Stimulated activated CD8-positive, alpha-beta memory T cell treated with anti-CD3 and anti-CD28 coated beads, Interleukin-4, amount 100 ng/mL, for 1 hour (primary cell): ENCODE results near the gene SLC16A12.
"Not testable (repeated sequence)": the region's sequence is repeated elsewhere in the genome, so short reads cannot be mapped to it uniquely, and the experiment has no call there.

ENCODE experiments used
- DNase-seq, 2 donors: peaks; one replicate each; pipeline ENCODE4 v3.0.0-alpha.2; 2020; ENCODE audit warnings: low read depth in 2 of 2, low spot score in 1 of 2

SLC16A12 gene

GRCh38 chr10:89426230-89426868, 109.0 kb downstream of the SLC16A12 start:
- DNase-seq = no peak

- DNase-seq = no peak
These were observed 110.4 kb downstream of the SLC16A12 start for GRCh38 chr10:89425000-89425399.

- no peak for DNase-seq
These were observed 114.3 kb downstream of the SLC16A12 start for GRCh38 chr10:89421018-89421476.

- DNase-seq = no peak
These were observed 115.8 kb downstream of the SLC16A12 start for GRCh38 chr10:89419548-89419947.

- no peak for DNase-seq
These were observed 118.9 kb downstream of the SLC16A12 start for GRCh38 chr10:89416465-89416864.

GRCh38 chr10:89414879-89415821, 120.2 kb downstream of the SLC16A12 start:
- DNase-seq = peak; percentile 6 to 15

- DNase-seq = peak; percentile 16 to 33
These were observed 121.1 kb downstream of the SLC16A12 start, which contains the start of gene IFIT5 for GRCh38 chr10:89414146-89414878. TSS of gene IFIT5 (plus strand) at chr10:89414568. CDS start at chr10:89414799, 231 bp downstream.

- no peak for DNase-seq
These were observed 121.9 kb downstream of the SLC16A12 start for GRCh38 chr10:89413398-89413912.

GRCh38 chr10:89412276-89412675, 123.1 kb downstream of the SLC16A12 start:
- DNase-seq = not testable (repeated sequence)

- DNase-seq = not testable (repeated sequence)
These were observed 124.3 kb downstream of the SLC16A12 start for GRCh38 chr10:89411135-89411534.

GRCh38 chr10:89410551-89410950, 124.8 kb downstream of the SLC16A12 start:
- DNase-seq = not testable (repeated sequence)

- DNase-seq = not testable (repeated sequence)
These were observed 126.1 kb downstream of the SLC16A12 start for GRCh38 chr10:89409282-89409681.

GRCh38 chr10:89407792-89408191, 127.6 kb downstream of the SLC16A12 start:
- not testable (repeated sequence) for DNase-seq

- not testable (repeated sequence) for DNase-seq
These were observed 129.2 kb downstream of the SLC16A12 start for GRCh38 chr10:89406178-89406577.

- DNase-seq = no peak
These were observed 131.0 kb downstream of the SLC16A12 start for GRCh38 chr10:89404104-89405047.

GRCh38 chr10:89403043-89403442, 132.4 kb downstream of the SLC16A12 start:
- DNase-seq = no peak

GRCh38 chr10:89399956-89400355, 135.4 kb downstream of the SLC16A12 start:
- no peak for DNase-seq

GRCh38 chr10:89398003-89398749, 137.2 kb downstream of the SLC16A12 start:
- no peak for DNase-seq

GRCh38 chr10:89395141-89395540, 140.3 kb downstream of the SLC16A12 start:
- no peak for DNase-seq
